NCI-H226 (cell line): Measurements from ENCODE around the gene PHPT1.
A peak's percentile ranks its signal among the peaks of the same experiment; 100 is the strongest.
"Not testable (repeated sequence)": the region's sequence is repeated elsewhere in the genome, so short reads cannot be mapped to it uniquely, and the experiment has no call there.

Experiments
- DNase-seq: peaks from one replicate; pipeline ENCODE4 v3.0.0-alpha.2; 2015

Gene PHPT1

DNA sequence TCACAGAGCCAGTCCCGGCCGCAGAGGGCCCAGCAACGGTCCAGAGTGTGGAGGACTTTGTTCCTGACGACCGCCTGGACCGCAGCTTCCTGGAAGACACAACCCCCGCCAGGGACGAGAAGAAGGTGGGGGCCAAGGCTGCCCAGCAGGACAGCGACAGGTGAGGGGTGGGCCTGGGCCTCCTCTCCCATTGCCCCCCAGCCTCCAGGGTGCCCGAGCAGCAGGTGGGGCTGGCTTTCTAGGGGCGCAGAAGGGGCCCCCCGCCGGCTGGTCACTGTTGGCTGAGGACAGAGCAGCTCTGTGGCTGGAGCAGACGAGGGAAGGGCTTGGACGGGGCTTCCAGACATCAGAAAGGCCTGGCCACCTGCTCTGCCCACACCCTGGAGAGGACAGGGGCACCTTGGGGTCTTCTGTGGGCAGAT lies 11.3 kb upstream of the PHPT1 start:
- not testable (repeated sequence) for DNase-seq

GRCh38 chr9:136838314-136839228 lies 10.6 kb upstream of the PHPT1 start:
- DNase-seq = no peak

- DNase-seq = no peak
Observed at GRCh38 chr9:136839229-136840139, 9.7 kb upstream of the PHPT1 start.

DNA sequence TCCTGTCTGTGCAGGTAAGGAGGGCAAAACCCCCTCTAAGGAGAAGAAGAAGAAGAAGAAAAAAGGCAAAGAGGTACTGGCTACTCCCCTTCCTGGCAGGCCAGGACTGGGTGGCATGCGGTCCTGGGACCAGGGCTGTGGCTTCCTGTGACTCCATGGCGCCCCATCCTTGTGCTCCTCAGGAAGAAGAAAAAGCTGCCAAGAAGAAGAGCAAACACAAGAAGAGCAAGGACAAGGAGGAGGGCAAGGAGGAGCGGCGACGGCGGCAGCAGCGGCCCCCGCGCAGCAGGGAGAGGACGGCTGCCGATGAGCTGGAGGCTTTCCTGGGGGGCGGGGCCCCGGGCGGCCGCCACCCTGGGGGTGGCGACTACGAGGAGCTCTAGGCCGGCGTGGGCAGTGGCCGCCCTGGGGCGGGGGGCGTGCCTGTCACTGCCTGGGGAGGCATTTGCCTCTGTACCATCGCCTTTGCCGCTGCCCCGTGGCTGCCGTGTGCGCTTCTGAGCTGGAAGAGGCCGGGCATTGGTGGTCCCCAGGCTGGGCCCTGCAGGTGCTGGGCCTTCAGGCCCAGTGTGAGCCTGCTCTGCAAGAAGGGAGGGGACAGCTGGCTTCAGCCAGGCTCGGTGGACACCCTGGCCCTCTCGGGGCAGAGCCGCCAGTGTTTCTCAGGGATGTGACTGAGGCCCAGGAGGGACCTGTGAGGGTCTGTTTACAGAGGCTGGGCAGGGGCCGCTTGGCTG lies 8.9 kb upstream of the PHPT1 start:
- no peak for DNase-seq

- peak; percentile 68 for DNase-seq
Observed at GRCh38 chr9:136840877-136841645, 8.1 kb upstream of the PHPT1 start.

GRCh38 chr9:136841646-136842379 lies 7.4 kb upstream of the PHPT1 start:
- DNase-seq = not testable (repeated sequence)

- DNase-seq = peak; percentile 58
Observed at GRCh38 chr9:136842380-136842948, 6.7 kb upstream of the PHPT1 start, which contains the start of gene AJM1. TSS of gene AJM1 (plus strand) at chr9:136842478. CDS start at chr9:136844415, 1,937 bp downstream.

GRCh38 chr9:136843159-136843800 lies 5.9 kb upstream of the PHPT1 start:
- not testable (repeated sequence) for DNase-seq

- not testable (repeated sequence) for DNase-seq
Observed at GRCh38 chr9:136843801-136844740, 5.1 kb upstream of the PHPT1 start.

DNA sequence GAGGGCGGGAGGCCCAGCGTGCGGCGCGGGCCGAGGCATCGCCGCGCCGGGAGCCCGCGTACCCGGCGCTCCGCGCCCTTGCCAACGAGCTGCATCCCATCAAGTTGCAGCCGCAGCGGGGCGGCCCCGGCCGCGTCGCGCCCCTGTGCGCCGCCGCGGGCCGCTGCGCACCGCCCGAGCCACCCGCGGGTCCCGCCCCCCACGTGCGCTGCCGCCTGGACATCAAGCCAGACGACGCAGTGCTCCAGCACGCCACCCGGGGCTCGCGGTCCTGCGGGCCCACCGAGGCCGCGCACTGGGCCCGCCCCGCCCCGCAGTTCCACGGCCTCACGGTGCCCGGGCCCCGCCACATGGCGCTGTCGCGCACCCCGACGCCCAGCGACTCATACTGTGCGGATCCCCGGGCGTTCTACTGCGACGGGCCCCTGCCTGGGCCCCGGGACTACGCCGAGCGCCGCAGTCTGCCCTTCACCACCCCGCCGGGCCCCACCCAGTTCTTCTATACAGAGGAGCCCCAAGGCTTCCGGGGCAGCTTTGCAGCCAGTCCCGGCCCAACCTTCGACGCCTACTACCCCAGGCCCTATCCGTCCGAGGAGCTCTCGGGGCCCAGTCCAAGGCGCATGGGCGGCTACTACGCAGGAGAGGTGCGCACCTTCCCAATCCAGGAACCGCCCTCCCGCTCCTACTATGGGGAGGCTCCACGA lies 4.3 kb upstream of the PHPT1 start:
- DNase-seq = no peak

DNA sequence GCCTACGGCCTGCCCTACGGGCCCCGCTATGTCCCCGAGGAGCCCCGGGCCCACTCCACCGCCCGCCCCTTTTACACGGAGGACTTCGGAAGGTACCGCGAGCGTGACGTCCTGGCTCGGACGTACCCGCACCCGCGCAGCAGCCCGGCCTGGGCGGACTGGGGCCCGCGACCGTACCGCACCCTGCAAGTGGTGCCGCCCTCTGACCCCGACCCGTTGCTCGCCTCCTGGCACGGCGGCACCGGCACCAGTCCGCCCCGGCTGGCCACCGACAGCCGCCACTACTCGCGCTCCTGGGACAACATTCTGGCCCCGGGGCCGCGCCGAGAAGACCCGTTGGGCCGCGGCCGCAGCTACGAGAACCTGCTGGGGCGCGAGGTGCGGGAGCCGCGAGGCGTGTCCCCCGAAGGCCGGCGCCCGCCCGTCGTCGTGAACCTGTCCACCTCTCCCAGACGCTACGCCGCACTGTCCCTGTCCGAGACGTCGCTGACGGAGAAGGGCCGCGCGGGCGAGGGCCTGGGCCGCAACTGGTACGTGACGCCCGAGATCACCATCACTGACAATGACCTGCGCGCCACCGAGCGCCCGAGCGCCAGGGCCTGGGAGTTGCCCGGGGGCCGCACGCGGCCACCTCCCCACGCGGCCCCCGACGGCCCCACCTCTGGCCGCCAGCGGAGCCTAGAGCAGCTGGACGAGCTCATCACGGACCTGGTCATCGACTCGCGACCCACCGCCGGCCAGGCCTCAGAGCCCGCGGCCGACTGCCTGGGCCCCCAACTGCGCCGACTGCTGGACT lies 3.5 kb upstream of the PHPT1 start:
- DNase-seq = no peak

GRCh38 chr9:136846376-136847087 lies 2.7 kb upstream of the PHPT1 start:
- DNase-seq = no peak

- peak; percentile 66 for DNase-seq
Observed at GRCh38 chr9:136847088-136847825, 2.0 kb upstream of the PHPT1 start.

DNA sequence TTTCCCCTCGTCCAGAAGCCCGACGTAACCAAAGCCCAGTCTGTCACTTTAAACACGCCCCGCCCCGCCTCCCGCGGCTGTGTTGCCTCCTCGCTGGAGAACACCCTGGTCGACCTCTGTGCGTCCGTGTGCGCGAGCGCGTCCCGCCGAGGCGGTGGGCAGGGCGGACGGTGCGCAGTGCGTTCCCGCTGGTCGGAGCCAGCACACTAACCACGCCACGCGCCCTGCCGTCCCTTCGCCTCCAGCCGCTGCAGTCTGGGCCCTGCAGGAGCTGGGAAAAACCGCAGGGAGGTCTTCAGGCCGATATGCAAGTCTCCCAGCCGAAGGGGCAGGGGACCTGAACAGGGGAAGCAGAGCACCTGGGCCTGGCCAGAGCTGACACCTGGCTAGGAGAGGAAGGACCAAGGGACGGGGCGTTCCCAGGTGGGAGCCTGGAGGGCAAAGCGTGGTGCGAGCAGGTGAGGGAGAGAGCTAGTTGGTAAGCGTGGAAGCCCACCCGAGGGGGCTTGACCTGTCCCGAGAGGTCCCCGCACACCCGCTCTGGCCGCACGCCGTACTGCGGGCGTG lies 1.3 kb upstream of the PHPT1 start:
- DNase-seq = peak; percentile 87

GRCh38 chr9:136848393-136849037 lies 694 bp upstream of the PHPT1 start:
- peak; percentile 15 for DNase-seq
